NCI-H1930 (cell line): ENCODE measurements around the gene FAM50A.
A peak's percentile ranks its signal among the peaks of the same experiment; 100 is the strongest.

ENCODE experiments used
- DNase-seq, 2 experiments: peaks; one replicate each; lab custom pipeline; 2025; lab: John Stamatoyannopoulos, UW

Gene FAM50A

DNA sequence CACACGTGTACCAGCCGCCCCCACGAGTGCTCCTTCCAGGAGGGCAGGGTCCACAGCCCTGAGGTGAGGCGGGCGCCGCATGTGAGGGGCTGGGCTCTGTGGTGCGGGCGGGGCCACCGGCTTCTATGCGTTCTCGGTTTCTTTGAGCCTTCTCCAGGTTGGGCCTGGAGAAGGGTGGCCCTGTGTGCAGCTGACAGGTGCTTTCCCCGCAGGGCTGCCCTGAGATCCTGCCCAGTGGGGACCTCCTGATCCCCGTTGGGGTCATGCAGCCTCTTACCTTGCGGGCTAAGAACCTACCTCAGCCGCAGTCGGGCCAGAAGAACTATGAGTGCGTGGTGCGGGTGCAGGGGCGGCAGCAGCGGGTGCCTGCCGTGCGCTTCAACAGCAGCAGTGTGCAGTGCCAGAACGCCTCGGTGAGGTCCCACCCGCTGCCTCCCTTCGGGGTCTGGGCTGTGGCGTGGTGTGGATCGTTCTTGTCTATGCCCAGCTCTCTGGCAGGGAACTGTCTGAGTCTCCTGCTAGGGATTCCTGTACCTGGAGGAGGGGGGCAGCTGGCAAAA is 20.9 kb downstream of the FAM50A start:
- no peak for DNase-seq

DNA sequence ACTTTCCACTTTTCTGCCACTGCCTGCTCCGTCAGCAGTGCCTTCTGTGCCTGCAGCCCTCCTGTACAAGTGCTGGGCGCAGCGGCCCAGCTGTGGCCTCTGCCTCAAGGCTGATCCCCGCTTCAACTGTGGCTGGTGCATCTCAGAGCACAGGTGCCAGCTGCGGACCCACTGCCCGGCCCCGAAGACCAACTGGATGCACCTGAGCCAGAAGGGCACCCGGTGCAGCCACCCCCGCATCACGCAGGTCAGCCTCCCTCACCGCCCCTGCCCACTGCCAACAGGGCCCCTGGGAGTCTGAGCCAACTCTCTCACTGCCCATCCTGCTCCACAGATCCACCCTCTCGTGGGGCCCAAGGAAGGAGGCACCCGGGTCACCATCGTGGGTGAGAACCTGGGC is 21.7 kb downstream of the FAM50A start:
- no peak for DNase-seq

DNA sequence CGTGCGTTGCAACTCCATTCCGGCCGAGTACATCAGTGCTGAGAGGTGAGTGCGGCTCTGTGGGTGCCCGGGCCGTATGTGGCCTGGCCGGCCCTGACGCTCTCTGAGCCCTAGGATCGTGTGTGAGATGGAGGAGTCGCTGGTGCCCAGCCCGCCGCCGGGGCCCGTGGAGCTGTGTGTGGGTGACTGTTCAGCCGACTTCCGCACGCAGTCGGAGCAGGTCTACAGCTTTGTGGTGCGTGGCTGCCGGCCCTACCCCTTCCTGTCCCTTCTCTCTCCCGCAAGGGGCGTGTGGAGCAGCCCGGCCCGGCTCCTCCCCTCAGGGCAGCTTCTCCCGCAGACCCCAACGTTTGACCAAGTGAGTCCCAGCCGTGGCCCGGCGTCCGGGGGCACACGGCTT is 22.1 kb downstream of the FAM50A start:
- no peak for DNase-seq

DNA sequence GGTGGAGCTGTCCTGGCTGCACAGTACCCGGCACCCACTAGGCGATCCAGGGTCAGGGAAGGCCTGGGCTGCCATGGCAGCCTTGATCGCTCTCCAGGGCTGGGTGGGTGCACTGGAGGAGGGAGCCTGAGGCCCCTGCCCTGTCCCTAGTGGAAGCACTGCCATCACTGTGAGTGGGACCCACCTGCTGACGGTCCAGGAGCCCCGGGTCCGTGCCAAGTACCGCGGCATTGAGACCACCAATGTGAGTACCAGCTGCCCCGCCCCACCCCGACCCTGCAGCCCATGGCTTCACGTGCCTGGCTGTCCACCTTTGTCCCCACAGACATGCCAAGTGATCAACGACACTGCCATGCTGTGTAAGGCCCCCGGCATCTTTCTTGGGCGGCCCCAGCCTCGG is 23.0 kb downstream of the FAM50A start:
- DNase-seq = no peak

DNA sequence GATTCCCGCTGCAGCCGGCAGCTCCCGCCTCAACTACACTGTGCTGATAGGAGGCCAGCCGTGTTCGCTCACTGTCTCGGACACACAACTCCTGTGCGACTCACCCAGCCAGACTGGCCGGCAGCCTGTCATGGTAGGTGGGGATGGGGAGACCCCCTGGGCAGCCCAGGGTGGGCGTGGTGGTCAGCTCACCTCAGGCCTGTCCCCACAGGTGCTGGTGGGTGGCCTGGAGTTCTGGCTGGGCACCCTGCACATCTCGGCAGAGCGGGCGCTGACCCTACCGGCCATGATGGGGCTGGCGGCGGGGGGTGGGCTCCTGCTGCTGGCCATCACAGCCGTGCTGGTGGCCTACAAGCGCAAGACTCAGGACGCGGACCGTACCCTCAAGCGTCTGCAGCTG is 23.6 kb downstream of the FAM50A start:
- DNase-seq = no peak

DNA sequence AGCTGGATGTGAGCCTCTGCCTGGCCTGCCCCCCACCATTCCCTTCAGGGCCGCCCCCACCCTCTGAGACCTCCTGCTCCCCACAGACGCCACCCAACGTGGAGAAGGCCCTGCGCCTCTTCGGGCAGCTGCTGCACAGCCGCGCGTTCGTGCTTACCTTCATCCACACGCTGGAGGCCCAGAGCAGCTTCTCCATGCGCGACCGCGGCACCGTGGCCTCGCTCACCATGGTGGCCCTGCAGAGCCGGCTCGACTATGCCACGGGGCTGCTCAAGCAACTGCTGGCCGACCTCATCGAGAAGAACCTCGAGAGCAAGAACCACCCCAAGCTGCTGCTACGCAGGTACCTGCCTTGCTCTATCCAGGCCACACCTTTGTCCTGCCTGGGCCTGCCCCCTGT is 24.3 kb downstream of the FAM50A start:
- DNase-seq = no peak

DNA sequence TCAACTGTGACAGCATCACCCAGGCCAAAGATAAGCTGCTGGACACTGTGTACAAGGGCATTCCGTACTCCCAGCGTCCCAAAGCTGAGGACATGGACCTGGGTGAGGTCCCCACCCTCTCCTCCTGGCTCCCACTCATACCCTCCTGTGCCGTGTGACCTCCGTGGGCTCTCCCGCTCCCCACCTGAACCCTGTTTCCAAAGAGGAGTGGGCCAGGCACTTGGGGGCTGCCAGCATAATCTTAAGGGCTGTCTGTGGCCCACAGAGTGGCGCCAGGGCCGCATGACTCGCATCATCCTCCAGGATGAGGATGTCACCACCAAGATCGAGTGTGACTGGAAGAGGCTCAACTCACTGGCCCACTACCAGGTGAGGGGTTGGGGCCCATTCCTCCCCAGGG is 25.2 kb downstream of the FAM50A start:
- no peak for DNase-seq

DNA sequence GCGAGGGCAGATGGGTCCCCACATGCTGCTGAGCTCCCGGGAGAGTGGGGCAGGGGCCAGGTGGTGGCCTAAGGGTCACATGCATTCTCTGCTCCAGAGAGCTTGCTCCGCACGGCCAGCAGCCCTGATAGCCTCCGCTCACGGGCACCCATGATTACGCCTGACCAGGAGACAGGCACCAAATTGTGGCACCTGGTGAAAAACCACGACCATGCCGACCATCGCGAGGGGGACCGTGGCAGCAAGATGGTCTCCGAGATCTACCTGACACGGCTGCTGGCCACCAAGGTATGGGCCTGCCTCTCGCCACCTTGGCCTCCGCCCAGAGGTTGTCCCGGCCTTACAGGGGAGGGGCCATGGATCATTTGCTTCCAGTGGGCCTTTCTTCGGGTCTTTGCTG is 25.9 kb downstream of the FAM50A start:
- DNase-seq = no peak

DNA sequence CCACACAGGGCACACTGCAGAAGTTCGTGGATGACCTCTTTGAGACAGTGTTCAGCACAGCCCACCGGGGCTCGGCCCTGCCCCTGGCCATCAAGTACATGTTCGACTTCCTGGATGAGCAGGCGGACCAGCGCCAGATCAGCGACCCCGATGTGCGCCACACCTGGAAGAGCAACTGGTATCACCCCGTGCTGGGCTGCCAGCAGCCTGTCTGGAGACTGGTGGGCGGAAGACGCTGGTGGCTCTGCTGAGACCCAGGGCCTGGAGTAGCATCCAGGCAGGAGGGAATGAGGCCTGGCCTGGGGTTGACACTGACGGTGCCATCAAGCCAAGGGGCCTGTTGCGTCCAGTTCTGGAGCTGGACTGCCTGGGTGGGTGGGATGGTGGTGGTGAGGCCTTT is 26.5 kb downstream of the FAM50A start:
- no peak for DNase-seq

DNA sequence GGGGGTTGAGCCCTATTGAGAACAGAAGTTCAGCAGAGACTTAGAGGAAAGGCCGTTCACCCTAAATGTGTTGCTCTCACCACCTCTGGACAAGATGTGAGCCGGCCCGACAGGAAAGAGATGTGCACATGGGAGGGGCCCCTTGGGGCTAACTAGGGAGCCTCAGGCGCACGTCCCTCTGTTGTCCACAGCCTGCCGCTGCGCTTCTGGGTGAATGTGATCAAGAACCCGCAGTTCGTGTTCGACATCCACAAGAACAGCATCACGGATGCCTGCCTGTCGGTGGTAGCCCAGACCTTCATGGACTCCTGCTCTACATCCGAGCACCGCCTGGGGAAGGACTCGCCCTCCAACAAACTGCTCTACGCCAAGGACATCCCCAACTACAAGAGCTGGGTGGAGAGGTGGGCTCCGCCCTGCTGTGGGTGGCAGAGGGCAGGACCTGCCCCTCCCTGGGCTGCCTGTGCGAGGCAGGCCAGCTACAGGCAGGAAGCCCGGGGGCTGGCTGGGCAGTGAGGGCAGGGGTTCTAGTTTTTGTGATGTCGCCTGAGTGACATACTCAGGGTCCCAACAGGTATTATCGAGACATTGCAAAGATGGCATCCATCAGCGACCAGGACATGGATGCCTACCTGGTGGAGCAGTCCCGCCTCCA is 27.1 kb downstream of the FAM50A start:
- DNase-seq = no peak

DNA sequence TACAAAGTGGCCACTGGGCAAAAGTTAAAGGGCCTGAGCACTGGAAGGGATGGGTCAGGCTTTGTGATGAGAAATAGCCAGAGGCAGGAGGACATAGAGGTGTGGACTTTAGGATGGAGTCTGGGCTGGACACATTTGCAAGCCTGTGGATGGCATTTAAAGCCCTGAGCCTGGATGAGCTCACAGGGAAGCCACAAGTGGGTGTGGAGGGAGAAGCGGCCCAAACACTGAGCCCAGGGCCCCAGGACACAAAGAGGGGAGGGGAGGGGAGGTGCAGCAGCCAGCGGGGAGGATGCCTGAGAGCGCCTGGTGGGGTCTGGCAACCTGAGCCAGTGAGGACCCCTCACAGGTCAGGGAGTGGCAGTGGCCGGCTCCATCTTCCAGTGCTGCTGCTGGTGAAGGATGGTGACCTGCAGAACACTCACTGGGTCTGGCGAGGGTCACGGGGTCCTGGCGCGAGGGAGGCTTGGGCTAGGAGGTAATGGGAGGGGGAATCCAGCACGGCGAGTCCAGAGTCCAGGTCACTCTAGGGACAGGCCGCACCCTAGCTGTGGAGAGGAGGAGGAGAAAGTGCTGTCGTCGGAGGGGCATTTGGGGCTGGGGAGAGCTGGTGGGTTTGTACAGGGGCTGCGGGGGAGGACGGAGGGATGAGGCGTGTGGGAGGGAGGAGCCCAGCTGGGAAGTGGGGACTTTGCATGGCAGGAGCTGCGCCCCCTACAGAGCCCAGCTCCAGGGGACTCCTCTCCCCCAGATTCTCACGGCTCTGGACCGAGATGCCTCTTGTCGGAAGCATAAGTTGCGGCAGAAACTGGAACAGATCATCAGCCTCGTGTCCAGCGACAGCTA is 28.1 kb downstream of the FAM50A start:
- DNase-seq = no peak

DNA sequence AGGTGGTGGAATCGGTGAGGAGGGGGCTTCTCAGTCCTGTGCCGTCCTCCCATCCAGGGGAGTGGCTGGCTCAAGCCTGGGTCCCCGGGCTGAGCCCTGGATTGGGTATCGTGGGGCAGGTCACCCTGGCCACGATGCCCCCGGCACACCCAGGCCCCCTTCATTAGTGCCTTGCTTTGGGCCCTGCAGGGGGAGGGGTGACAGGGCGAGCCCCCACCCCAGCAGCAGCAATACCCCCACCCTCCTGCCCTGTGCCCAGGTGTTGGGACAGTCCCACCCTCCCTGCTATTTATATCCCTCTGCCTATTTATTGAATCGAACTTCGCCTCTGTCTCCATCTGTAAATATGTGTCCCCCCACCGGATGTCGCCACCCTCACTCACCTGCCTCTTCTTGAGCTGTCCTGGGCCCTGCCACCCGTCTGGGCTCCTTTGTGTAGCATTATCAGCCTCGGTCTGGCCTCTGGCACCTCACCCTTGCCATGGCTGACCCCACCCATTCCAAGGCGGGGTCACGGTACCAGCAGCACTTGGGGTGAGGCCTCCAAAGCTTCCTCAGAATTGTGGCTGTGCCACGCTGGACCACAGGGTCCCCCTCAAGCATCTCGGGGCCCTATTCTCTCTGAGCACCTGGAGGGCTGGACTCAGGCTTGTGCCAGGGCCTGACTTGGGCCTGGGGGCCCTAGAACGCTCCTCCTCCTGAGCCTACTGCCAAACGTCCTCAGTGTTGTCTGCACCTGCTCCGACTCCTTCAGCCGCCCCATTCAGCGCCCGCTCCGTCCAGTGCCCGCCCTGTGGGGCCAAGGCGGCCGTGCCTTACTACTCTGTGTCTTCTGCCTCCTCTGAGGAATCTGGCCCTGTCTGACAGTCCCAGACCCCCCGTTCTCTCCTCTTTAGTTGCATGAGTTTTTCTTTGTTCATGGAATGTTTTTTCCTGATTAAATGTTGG is 29.0 kb downstream of the FAM50A start:
- no peak for DNase-seq

DNA sequence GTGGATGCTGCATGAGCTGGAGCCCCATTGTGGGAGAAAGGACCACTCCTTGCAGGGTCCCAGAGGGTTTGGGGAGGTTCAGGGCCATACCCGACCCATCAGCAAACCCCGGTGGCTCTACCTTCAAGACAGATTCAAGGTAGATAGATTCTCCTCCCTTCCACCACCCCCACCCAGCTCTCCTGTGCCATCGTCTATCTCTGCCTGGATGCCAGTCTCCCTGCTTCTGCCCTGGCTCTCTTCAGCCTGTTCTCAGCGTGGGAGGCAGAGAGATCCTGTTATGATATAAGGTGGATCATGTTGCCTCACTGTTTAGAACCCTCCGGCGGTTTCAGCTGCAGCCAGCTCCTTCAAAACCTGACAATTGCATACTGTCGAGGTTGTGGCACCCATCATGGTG is 29.7 kb downstream of the FAM50A start:
- no peak for DNase-seq

DNA sequence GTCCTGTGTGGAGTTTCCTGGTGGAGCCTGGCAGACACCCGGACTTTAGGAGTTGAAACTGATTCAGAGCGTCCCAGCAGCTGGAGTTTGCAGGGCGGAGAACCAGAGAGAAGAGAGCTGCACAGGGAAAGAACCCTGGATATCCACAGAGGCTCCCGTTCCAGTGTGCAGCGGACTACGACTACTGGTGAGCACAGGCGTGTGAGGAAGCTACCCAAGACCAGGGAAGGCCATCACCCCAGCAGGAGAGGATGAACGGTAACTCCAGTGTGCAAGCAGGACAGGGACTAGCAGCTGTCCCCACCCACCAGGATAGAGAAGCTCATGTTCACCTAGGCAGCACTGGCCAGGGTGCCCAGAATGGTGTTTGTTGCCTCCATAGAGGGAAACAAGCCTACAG is 32.9 kb downstream of the FAM50A start:
- no peak for DNase-seq

DNA sequence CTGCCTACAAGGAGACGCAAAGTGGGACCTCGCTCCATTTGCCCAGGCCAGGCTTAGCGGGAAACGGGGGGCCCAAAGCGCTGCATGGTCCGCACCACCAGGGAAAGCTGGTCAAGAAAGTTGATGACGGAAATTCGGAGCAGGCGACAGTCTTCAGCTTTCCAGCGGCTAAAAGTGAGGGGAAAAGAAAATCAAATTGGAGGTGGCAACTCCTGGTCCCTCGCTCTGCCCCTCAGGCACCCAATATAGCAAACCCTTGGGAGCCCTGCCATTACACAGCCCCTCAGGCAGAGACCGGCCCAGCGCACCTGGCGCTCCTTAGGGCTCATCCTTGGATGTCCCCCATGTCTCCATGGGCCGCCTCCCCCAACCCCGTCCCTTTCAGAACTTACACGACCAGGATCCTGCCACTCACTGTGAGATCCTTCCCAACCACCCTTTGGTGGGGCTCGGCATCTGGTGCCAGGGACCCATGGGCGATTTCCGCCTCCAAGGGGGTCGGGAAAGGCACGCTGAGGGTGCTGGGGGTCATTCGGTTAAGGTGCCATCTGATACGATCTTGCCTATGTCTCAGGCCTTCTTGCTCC is 34.0 kb downstream of the FAM50A start:
- no peak for DNase-seq

DNA sequence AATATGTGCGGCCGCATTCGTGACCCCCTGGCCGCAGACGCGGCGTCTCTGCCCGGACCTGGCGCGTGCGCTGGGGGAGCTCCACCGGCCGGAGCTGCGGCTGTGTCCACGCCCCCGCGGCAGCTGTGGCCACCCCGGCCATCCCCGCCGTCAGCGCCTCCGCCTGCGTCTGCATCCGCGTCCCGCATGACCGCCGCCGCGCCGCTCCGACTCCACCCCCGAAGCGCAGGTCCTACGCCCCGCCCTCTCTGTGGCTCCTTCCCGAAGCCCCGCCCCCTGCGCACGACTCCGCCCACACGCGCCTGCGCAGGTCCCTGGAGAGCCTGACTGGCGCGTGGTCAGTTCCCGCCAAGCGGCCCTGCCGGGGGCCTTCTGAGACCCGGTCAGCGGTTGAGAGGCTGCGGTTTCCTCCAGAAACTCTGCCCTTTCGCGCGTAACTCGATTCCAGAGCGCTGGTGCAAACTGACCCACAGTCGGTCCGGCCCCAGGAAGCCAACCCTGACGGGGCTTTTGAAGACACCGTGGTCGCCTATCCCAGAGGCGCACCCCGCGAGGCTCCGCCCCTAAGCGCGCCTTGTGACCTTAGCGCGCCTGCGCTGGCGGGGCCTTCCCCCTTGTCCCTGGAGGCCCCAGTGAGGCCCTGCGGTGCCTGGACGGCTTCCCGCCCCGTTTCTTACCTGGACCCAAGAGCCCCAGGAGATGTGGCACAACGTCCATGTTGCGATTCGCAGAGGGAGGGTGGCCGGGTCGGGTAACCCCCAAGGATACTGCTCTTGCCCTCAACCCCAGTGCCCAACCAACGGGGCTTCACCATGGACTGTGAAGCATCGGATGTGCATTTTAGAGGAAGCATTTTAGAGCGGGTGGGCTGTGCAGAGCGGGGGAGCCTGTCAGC is 35.0 kb downstream of the FAM50A start, which contains the start of gene LAGE3:
LAGE3 (minus strand) TSS at position 554 of the 895 bp plus-strand sequence; CDS start at position 188, 366 bp downstream.
- DNase-seq = peak; percentile 84 to 91

DNA sequence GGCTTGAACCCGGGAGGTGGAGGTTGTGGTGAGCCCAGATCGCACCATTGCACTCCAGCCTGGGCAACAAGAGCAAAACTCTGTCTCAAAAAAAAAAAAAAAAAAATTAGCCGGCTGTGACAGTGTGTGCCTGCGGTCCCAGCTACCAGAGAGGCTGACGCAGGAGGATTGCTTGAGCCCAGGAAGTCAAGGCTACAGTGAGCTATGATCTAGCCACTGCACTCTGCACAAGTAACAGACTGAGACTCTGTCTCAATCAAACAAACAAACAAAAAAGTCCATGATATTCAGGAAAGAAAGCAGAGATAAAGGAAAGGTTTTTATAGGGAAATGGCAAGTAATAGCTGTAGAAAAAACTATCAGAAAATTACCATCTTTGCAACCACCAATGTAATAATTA is 37.3 kb downstream of the FAM50A start:
- DNase-seq = no peak

DNA sequence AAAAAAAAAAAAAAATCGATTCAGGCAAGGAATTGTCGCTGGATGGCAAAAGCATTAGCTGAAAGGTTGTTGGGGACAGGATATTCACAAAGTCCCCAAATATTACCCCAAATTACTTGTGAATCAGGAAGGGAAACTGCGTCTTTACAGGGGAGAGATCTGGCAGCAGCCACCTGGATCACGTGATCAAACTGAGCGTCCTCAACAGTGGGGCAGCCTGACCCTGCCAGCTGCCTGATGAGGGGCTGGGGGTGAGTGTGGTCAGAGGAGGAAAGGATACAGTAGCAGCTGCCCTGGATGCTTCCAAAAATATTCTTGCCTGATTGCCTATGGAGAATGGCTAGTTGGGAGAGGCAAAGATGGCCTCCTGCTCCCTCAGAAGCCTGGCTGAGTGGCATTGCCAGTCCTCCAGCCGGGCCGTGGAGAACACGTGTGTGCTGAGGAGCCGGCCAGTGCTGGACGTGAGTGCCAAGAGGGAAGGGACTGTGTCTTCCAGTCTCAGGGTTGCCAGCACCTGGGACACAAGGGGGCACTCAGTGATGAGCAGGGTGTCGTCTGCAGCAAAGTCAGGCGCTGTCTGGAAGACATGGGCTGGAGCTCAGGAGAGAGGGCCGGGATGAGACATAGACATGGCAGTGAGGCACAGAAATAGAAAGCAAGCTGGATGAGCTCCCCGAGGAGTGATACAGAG is 38.1 kb downstream of the FAM50A start:
- no peak for DNase-seq

DNA sequence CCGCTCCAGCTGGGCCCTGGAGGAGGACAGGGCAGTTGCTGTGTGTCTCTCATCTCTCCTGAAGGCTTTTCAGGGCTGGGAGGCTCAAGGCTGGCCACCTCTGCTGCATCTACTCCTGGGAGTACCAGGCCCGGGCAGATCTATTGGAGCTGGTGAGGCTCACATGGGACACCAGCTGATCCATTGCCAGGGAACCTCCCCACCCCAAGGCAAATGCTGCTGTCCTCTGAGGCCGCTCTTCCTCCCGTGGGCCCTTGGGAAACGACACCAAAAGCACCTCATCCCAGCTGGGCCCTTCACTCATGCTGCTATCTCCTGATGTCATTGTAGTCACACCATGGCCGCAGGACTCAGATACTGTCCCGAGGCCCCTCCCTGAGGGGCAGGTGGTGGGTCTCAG is 38.8 kb downstream of the FAM50A start:
- DNase-seq = no peak

DNA sequence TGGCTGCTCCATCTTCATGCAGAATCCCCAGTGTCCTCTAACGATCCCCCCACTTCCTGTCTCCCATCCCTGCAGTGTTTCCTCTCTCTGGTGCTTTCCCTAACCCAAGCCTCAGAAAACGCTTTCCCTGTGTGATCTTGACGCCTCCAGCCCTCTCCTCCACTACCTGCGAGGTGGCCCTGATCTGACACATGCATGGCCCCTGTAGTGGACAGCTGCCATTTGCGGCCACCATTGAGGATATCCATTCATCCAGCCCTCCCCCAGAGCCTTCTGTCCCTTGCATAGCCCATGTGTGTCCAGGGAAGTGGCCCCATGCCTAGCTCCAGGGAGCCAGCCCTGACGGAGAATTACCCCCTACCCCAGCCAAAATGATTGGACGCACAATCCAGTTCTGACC is 39.4 kb downstream of the FAM50A start:
- no peak for DNase-seq
